HUES64 (cell line): ENCODE measurements around the gene PI4K2B.

Experiments
- H3K27ac ChIP-seq: 2 replicates; pipeline ENCODE4 v1.7.0; 2013; ENCODE audit warnings: low read depth, low read length, inconsistent platforms
- H3K27me3 ChIP-seq: 2 replicates; pipeline ENCODE4 v1.6.1; 2013; ENCODE audit warnings: mild to moderate bottlenecking, low read length; ENCODE audit not compliant: insufficient read depth
- H3K36me3 ChIP-seq: 2 replicates; pipeline ENCODE4 v1.6.1; 2013; ENCODE audit warnings: mild to moderate bottlenecking, low read length; ENCODE audit not compliant: insufficient read depth
- H3K4me1 ChIP-seq: 2 replicates; pipeline ENCODE4 v1.6.1; 2013; ENCODE audit warnings: mild to moderate bottlenecking, low read length, moderate library complexity; ENCODE audit not compliant: insufficient read depth
- H3K4me3 ChIP-seq: 2 replicates; pipeline ENCODE4 v1.5.1; 2013; ENCODE audit warnings: mild to moderate bottlenecking, low read length, moderate library complexity
- H3K9ac ChIP-seq: 2 replicates; pipeline ENCODE4 v1.6.1; 2013; ENCODE audit warnings: mild to moderate bottlenecking, low read depth, low read length
- H3K9me3 ChIP-seq: 2 replicates; pipeline ENCODE4 v1.6.1; 2013; ENCODE audit warnings: low read depth, low read length; ENCODE audit not compliant: insufficient read depth
- WGBS: fragments of 150-250, 120-280 bp; methylation state at CpG from one replicate; pipeline ENCODE4 v1.1.7; 2013; ENCODE audit warnings: missing lambda C conversion rate; 5-methylcytosine and 5-hydroxymethylcytosine counted together

PI4K2B gene

DNA sequence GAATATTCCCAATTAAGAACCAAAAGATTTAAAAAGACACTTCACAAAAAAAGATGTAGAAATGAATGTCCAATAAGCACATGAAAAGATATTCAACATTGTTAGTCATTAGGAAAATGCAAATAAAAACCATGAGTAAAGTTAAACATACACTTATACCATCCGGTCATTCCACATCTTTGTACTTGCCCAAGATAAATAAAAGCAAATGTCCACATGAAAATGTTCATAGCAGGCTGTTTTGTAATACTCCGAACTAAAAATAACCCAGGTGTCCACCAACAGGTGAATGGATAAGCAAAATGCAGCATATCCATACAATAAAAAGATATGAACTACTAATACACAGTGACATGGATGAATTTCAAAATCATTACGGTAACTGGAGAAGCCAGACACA lies 50.1 kb downstream of the PI4K2B start:
- Histone ChIP-seq H3K27ac (no peak overlapping the region), H3K4me3 (no peak overlapping the region), H3K9me3 (no peaks in the 10 kb centered on the region), H3K4me1 (no peaks in the 10 kb centered on the region), H3K36me3 (no peaks in the 10 kb centered on the region), H3K27me3 (no peaks in the 10 kb centered on the region), H3K9ac (no peak overlapping the region)
- 90% methylated on average over 3 of the region's 3 CpGs for WGBS

DNA sequence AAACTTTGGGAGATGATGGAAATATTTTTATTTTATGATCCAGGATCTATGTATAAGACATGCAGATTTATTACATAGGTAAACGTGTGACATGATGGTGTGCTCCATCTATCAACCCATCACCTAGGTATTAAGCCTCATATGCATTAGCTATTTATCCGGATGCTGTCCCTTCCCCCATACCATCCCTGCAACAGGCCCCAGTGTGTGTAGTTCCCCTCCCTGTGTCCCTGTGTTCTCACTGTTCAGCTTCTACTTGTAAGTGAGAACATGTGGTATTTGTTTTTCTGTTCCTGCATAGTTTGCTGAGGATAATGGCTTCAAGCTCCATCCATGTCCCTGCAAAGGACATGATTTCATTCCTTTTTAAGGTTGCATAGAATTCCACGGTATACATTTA lies 50.6 kb downstream of the PI4K2B start:
- H3K27ac ChIP-seq, result no peak overlapping the region
- H3K27me3 ChIP-seq, result no peaks in the 10 kb centered on the region
- no peaks in the 10 kb centered on the region for H3K36me3 ChIP-seq
- WGBS, result 86% methylated on average over 3 of the region's 3 CpGs
- no peak overlapping the region for H3K9ac ChIP-seq
- no peaks in the 10 kb centered on the region for H3K9me3 ChIP-seq
- H3K4me3 ChIP-seq, result no peak overlapping the region
- H3K4me1 ChIP-seq, result no peaks in the 10 kb centered on the region

DNA sequence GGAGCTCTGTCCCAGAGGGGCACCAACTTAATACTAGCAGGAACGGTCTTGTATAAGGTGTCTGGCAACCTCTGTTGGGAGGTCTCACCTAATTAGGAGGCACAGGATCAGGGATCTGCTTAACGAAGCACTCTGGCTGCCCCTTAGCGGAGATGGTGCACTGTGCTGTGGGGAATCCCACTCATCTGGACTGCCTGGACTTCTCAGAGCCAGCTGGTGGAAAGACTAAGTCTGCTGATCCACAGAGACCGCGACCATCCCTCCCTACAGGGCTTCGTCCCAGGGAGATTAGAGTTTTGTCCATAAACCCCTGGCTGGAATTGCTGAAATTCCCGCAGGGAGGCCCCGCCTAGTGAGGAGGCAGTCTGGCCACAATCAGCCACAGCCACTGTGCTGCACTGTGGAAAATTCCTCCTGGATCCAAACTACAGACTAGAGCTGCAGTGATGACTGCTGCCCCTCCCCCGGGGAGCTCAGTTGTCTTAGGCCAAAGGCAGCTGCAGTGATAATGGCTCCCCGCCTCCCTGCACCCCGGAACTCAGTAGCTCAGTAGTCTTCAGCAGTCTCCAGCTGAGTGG lies 56.7 kb downstream of the PI4K2B start:
- Histone ChIP-seq H3K4me1 (no peaks in the 10 kb centered on the region), H3K9me3 (no peaks in the 10 kb centered on the region), H3K36me3 (no peaks in the 10 kb centered on the region), H3K27me3 (no peaks in the 10 kb centered on the region), H3K4me3 (no peak overlapping the region), H3K9ac (no peak overlapping the region), H3K27ac (no peak overlapping the region)
- WGBS, result 89% methylated on average over 11 of the region's 11 CpGs

- H3K27ac ChIP-seq, result no peak overlapping the region
- no peaks in the 10 kb centered on the region for H3K4me1 ChIP-seq
- H3K27me3 ChIP-seq, result no peaks in the 10 kb centered on the region
- H3K9me3 ChIP-seq, result no peaks in the 10 kb centered on the region
- WGBS, result 86% methylated on average over 12 of the region's 12 CpGs
- H3K4me3 ChIP-seq, result no peak overlapping the region
- H3K36me3 ChIP-seq, result no peaks in the 10 kb centered on the region
- H3K9ac ChIP-seq, result no peak overlapping the region
These were observed 57.4 kb downstream of the PI4K2B start for GRCh38 chr4:25291158-25291733.

DNA sequence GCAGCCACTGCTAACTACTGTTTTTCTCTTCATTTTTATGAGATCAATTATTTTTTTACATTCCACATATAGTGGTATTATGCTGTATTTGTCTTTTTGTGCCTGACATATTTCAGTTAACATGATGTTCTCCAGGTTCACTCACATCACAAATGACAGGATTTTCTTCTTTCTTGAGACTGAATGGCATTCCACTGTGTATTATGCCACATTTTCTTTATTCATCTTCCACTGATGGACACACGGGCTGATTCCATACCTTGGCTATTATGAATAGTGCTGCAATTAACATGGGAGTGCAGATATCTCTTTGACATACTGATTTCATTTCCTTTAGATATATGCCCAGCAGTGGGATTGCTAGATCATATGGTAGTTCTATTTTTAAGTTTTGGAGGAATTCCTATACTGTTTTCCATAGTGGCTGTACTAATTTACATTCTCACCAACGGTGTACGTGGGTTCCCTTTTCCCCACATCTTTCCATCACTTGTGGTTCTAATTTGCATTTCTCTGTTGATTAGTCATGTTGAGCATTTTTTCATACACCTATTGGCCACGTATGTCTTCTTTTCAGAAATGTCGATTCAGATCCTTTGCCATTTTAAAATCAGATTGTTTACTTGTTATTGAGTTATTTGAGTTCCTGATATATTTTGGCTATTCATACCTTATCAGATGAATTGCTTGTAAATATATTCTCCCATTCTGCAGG lies 63.9 kb downstream of the PI4K2B start:
- 91% methylated on average over 4 of the region's 5 CpGs for whole genome bisulfite sequencing
- Histone ChIP-seq H3K27me3 (no peaks in the 10 kb centered on the region), H3K9me3 (no peaks in the 10 kb centered on the region), H3K27ac (no peak overlapping the region), H3K4me1 (peaks cover 6% of the 10 kb centered on the region), H3K9ac (no peak overlapping the region), H3K4me3 (no peak overlapping the region), H3K36me3 (no peaks in the 10 kb centered on the region)

- no peak overlapping the region for H3K9ac ChIP-seq
- no peak overlapping the region for H3K27ac ChIP-seq
- 73% methylated on average over 10 of the region's 10 CpGs for WGBS
- no peaks in the 10 kb centered on the region for H3K9me3 ChIP-seq
- H3K4me3 ChIP-seq, result no peak overlapping the region
- no peaks in the 10 kb centered on the region for H3K36me3 ChIP-seq
- no peaks in the 10 kb centered on the region for H3K27me3 ChIP-seq
- peaks cover 6% of the 10 kb centered on the region for H3K4me1 ChIP-seq
These were observed 65.8 kb downstream of the PI4K2B start for GRCh38 chr4:25299476-25300203.

GRCh38 chr4:25301471-25301870 lies 67.6 kb downstream of the PI4K2B start:
- WGBS, result 96% methylated on average over 4 of the region's 4 CpGs
- H3K36me3 ChIP-seq, result no peaks in the 10 kb centered on the region
- H3K27ac ChIP-seq, result no peak overlapping the region

DNA sequence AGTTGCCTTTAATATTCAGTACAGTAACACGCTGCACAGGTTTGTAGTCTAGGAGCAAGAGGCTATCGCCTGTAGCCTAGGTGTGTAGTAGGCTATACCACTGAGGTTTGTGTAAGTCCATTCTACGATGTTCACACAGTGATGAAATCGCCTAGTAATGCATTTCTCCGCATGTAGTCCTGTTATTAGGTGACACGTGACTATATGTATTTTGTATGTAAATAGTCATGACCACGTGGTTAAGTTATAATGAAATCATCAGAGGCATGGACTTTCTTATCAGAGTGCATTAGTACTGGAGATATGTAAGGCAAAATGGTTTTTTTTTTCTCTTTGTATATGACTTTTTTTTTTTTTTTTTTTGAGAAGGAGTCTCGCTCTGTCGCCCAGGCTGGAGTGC lies 68.8 kb downstream of the PI4K2B start:
- Histone ChIP-seq H3K4me1 (peaks cover 6% of the 10 kb centered on the region), H3K4me3 (no peak overlapping the region), H3K36me3 (no peaks in the 10 kb centered on the region), H3K27ac (no peak overlapping the region), H3K9ac (no peak overlapping the region), H3K9me3 (no peaks in the 10 kb centered on the region), H3K27me3 (no peaks in the 10 kb centered on the region)
- 93% methylated on average over 7 of the region's 9 CpGs for WGBS

More at GRCh38 chr4:25301471-25301870, 67.6 kb downstream of the PI4K2B start:
- Histone ChIP-seq H3K9ac (no peak overlapping the region), H3K27me3 (no peaks in the 10 kb centered on the region), H3K4me1 (peaks cover 6% of the 10 kb centered on the region), H3K9me3 (no peaks in the 10 kb centered on the region), H3K4me3 (no peak overlapping the region)

DNA sequence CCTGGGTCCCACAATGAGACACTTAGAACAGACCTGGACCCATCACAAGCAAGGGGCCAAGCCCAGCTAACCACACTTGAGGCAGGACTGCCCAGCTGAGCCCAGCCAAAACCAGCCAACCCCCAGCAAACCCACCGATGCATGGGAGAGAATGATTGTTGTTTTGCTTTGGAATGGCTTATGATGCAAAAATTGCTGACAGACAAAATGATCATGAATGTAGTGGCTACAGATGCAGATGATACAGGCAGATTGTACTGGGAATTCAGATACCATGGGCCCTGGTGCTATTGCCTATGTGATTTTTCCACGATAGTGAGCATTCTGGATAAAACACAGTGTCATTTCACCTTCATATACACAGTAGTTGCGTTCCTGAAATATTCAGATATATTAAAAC lies 69.7 kb downstream of the PI4K2B start:
- no peak overlapping the region for H3K4me3 ChIP-seq
- WGBS, result 97% methylated on average over 2 of the region's 3 CpGs
- no peak overlapping the region for H3K27ac ChIP-seq
- no peaks in the 10 kb centered on the region for H3K9me3 ChIP-seq
- no peaks in the 10 kb centered on the region for H3K36me3 ChIP-seq
- H3K27me3 ChIP-seq, result no peaks in the 10 kb centered on the region
- peaks cover 6% of the 10 kb centered on the region for H3K4me1 ChIP-seq
- no peak overlapping the region for H3K9ac ChIP-seq

DNA sequence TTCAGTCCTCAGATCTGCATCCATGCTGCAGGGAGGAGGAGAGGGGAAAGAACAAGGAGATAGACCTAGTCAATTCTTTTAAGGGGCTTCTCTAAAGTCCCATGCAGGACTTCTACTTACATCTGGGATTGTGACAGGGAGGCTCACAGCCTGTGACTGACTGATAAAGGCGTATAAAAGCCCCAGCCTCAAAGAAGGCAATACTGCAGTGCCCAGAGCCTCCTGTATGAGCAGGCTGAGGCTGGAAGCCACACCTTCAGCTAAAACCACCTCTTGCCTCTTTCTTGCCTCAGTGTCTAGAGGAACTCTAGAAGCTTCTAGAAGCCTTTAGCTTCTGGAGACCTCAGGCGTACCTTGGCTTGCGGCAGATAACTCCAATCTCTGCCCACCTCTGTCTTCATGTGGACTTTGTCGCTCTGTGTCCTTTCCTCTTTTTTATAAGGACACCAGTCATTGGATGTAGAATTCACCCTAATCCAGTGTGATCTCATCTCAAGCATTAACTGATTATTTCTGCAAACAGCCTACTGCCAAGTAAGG lies 72.8 kb downstream of the PI4K2B start:
- no peak overlapping the region for H3K27ac ChIP-seq
- no peaks in the 10 kb centered on the region for H3K27me3 ChIP-seq
- H3K4me3 ChIP-seq, result no peak overlapping the region
- no peaks in the 10 kb centered on the region for H3K9me3 ChIP-seq
- H3K36me3 ChIP-seq, result no peaks in the 10 kb centered on the region
- WGBS, result 86% methylated on average over 4 of the region's 4 CpGs
- no peak overlapping the region for H3K9ac ChIP-seq
- H3K4me1 ChIP-seq, result no peaks in the 10 kb centered on the region

DNA sequence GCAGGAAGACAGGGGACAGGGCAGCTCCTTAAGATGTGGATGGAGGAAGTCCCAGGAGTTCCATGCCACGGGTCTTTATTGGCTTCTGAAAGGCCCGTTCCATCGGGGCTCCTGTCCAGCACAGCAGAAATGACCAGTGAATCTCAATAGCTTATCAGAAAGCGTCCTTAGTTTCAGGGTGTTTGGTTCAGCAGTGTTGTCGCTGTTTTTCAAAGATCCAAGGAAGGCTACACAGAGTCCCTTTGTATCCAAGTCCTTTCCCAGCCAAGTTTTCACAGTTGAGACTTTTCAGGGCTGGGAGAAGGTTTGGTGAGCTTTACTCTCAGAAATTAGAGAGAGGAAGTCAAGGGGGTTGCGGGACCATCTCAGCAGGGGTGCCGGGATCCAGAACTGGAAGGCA lies 73.8 kb downstream of the PI4K2B start:
- Histone ChIP-seq H3K27me3 (no peaks in the 10 kb centered on the region), H3K9ac (no peak overlapping the region), H3K9me3 (no peaks in the 10 kb centered on the region), H3K36me3 (no peaks in the 10 kb centered on the region), H3K27ac (no peak overlapping the region), H3K4me1 (no peaks in the 10 kb centered on the region), H3K4me3 (no peak overlapping the region)
- WGBS, result 89% methylated on average over 7 of the region's 7 CpGs
